Stimulated activated CD8-positive, alpha-beta memory T cell treated with anti-CD3 and anti-CD28 coated beads, Interleukin-12 subunit alpha, Interleukin-12 subunit beta, amount 100 ng/mL, for 24 hours (primary cell): ENCODE data around the gene DIRAS3.
"Not testable (repeated sequence)": the region's sequence is repeated elsewhere in the genome, so short reads cannot be mapped to it uniquely, and the experiment has no call there.

ENCODE experiments used
- DNase-seq: peaks from one replicate; pipeline ENCODE4 v3.0.0-alpha.2; 2020; ENCODE audit errors: extremely low read depth

DIRAS3 gene

GRCh38 chr1:68024635-68025338 lies 25.6 kb downstream of the DIRAS3 start:
- no peak for DNase-seq

- DNase-seq = no peak
Measured at GRCh38 chr1:68016381-68016780, 34.0 kb downstream of the DIRAS3 start.

GRCh38 chr1:68015971-68016370 lies 34.5 kb downstream of the DIRAS3 start:
- DNase-seq = no peak

- DNase-seq = no peak
Measured at GRCh38 chr1:68015369-68015768, 35.1 kb downstream of the DIRAS3 start.

GRCh38 chr1:68013351-68013750 lies 37.1 kb downstream of the DIRAS3 start:
- DNase-seq = no peak

GRCh38 chr1:68011657-68012375 lies 38.6 kb downstream of the DIRAS3 start:
- no peak for DNase-seq

GRCh38 chr1:68010543-68010942 lies 39.9 kb downstream of the DIRAS3 start:
- no peak for DNase-seq

GRCh38 chr1:68010090-68010489 lies 40.3 kb downstream of the DIRAS3 start:
- DNase-seq = no peak

- DNase-seq = not testable (repeated sequence)
Measured at GRCh38 chr1:68003626-68004025, 46.8 kb downstream of the DIRAS3 start.

GRCh38 chr1:68000191-68000590 lies 50.2 kb downstream of the DIRAS3 start:
- DNase-seq = no peak

GRCh38 chr1:67997746-67998145 lies 52.7 kb downstream of the DIRAS3 start:
- no peak for DNase-seq
